ENCODE results near the gene MTFP1. TPM values are rescaled to one million over a fixed set of nuclear protein-coding genes. Genes with fewer than 3 reads are reported as not detected.
A peak's percentile ranks its signal among the peaks of the same experiment; 100 is the strongest.

Gene MTFP1
- total and polyA plus RNA-seq, 9 of the 15 experiments (the other 6 are each of a cell fraction or from before 2014, with no cell fraction given), result 10.7 to 52.0 (median 30.1) TPM

DNA sequence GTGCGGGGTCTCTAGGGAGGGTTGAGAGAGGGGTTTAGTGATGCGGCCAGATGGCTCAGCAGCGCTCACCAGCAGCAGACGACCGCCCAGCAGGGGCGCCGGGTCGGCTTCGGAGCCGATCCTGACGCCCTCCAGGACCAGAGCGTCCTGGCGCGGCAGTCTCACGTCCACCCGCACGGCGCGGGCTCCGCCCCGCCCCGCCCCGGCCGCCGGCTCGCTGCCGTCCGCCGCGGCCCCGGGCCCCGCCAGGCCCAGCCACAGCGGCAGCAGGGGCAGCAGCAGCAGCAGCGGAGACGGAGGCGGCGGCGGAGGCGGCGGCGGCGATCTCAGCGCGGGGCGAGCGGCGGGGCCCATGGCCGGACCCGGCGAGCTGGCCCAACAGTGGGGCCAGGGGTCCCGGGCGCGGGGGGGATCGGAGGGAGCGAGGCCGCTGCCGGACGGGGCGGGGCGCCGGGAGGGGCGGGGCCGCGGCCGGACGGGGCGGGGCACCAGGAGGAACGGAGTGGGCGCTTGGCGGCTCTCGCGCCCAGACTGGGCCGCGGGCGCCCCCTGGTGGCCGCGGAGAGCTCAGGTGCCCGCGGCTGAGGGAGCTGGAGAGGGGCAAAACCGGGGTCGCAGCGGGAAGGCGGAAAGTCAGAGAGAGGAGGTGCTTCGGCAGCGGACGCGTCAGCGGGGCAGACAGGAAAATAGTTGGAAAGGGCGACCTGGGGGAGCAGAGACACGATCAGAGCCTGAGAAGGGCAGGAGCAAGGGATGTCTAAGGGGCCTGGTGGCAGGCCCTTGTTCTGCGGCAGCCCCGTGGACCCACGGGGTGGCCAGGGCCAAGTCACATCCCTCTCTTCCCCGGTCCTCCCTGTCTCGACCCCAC lies 38.4 kb upstream of the MTFP1 start, which contains the start of gene RNF215 (continued):
- TF ChIP-seq ZNF407 (IDR thresholded peaks at IDR 0.05; ENCODE audit: low read depth) (no peak), VEZF1 (CRISPR knock-in tag; IDR thresholded peaks at IDR 0.05) (peak; percentile 76), SNIP1 (IDR thresholded peaks at IDR 0.05; ENCODE audit: low read depth) (no peak), CXXC5 (CRISPR knock-in tag; IDR thresholded peaks at IDR 0.05) (peak; percentile 60), ZNF175 (CRISPR knock-in tag; IDR thresholded peaks at IDR 0.05; ENCODE audit: low read depth) (no peak), RBM14 (IDR thresholded peaks at IDR 0.05; ENCODE audit: borderline replicate concordance, insufficient read depth, low read depth, low read length) (no peak), ARHGAP35 (IDR thresholded peaks at IDR 0.05; ENCODE audit: partially characterized antibody) (no peak), ZC3H11A (IDR thresholded peaks at IDR 0.05; ENCODE audit: low read depth, low read length) (no peak), RNF2 (IDR thresholded peaks at IDR 0.05) (no peak), SMAD1 (IDR thresholded peaks at IDR 0.05; ENCODE audit: low read depth, low read length, partially characterized antibody) (no peak), FOS (IDR thresholded peaks at IDR 0.05; ENCODE audit: extremely low read depth, insufficient read length) (no peak), LEF1 (IDR thresholded peaks at IDR 0.05) (no peak), RAD21 (CRISPR knock-in tag; conservative IDR thresholded peaks at IDR 0.05 in 1 of 2, IDR thresholded peaks at IDR 0.05 in 1 of 2) (peak; percentile 66 to 75)
- TF ChIP-seq, protein P1, sequence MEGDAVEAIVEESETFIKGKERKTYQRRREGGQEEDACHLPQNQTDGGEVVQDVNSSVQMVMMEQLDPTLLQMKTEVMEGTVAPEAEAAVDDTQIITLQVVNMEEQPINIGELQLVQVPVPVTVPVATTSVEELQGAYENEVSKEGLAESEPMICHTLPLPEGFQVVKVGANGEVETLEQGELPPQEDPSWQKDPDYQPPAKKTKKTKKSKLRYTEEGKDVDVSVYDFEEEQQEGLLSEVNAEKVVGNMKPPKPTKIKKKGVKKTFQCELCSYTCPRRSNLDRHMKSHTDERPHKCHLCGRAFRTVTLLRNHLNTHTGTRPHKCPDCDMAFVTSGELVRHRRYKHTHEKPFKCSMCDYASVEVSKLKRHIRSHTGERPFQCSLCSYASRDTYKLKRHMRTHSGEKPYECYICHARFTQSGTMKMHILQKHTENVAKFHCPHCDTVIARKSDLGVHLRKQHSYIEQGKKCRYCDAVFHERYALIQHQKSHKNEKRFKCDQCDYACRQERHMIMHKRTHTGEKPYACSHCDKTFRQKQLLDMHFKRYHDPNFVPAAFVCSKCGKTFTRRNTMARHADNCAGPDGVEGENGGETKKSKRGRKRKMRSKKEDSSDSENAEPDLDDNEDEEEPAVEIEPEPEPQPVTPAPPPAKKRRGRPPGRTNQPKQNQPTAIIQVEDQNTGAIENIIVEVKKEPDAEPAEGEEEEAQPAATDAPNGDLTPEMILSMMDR (IDR thresholded peaks at IDR 0.05 in 2 of 3, conservative IDR thresholded peaks at IDR 0.05 in 1 of 3; ENCODE audit: insufficient read depth in 2 of 3, low read depth in 1 of 3, low read length in 3 of 3), result peak; percentile 69 to 87 (median 73)
- TF ChIP-seq, protein P2, sequence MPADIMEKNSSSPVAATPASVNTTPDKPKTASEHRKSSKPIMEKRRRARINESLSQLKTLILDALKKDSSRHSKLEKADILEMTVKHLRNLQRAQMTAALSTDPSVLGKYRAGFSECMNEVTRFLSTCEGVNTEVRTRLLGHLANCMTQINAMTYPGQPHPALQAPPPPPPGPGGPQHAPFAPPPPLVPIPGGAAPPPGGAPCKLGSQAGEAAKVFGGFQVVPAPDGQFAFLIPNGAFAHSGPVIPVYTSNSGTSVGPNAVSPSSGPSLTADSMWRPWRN (IDR thresholded peaks at IDR 0.05; ENCODE audit: low read depth), result no peak
